Right lobe of liver (tissue), 5 donors: ENCODE results near the gene ZNF600. TPM values are rescaled to one million over a fixed set of nuclear protein-coding genes. Genes with fewer than 3 reads are reported as not detected.

Experiments used
- total RNA-seq, 6 experiments: library from RNA; depleted of rRNA in 2 of 6; stranded (reverse); fragments of >200 nt in 2 of 6; fragmentation: NEBNext Ultra II Directional in 3 of 6; extraction: Animal tissue kit (Norgen Biotek cat#: 25700) in 3 of 6; gene quantifications; one replicate each; pipeline versions ENCODE4 v1.1.0 to v1.2.4, GENCODE V29; 2016 to 2023
- donor health status: DM: no; HTN: no; CAD: no.
- donor health status: DM: no; HTN: no; CAD: no.
- donor health status: DM: no; HTN: yes; CAD: no.
- donor health status: DM: no; HTN: yes; CAD: no.

ZNF600 gene
- total RNA-seq, 6 experiments from 2014 or later: 1.4 to 4.3 (median 2.1) TPM

Other genes with a start within 250 kb of the ZNF600 start
- 1 to 10 TPM; 2.5 to 6.4 (median 4.0) TPM for gene ZNF701, start 216.5 kb downstream of the ZNF600 start, total RNA-seq
- gene ZNF83, start 148.4 kb downstream of the ZNF600 start, total RNA-seq: 1 to 10 TPM; 2.5 to 5.9 (median 3.3) TPM
- gene ZNF611, start 51.7 kb downstream of the ZNF600 start, total RNA-seq: 1 to 10 TPM; 3.3 to 5.4 (median 3.9) TPM
- 1 to 10 TPM in 5 of 6 experiments, under 1 TPM in 1; 0.92 to 4.2 (median 2.9) TPM for gene ZNF28, start 34.8 kb upstream of the ZNF600 start, total RNA-seq
- gene ZNF468, start 70.8 kb upstream of the ZNF600 start, total RNA-seq: 1 to 10 TPM; 1.6 to 4.2 (median 2.9) TPM
- gene ZNF320, start 110.8 kb upstream of the ZNF600 start, total RNA-seq: 1 to 10 TPM in 3 of 6 experiments, under 1 TPM in 2, not detected in 1; 0.68 to 5.0 (median 1.1) TPM
- gene ZNF888, start 136.6 kb upstream of the ZNF600 start, total RNA-seq: 1 to 10 TPM in 1 of 6 experiments, under 1 TPM in 5; 0.37 to 2.0 (median 0.76) TPM
- 1 to 10 TPM in 5 of 6 experiments, under 1 TPM in 1; 0.68 to 3.5 (median 1.9) TPM for gene ZNF816, start 176.1 kb upstream of the ZNF600 start, total RNA-seq
- not detected for gene ERVV-1, start 227.1 kb upstream of the ZNF600 start, total RNA-seq